K562 (cell line): Measurements from ENCODE around the gene PLEKHF1. TPM values are rescaled to one million over a fixed set of nuclear protein-coding genes. Genes with fewer than 3 reads are reported as not detected.
A peak's percentile ranks its signal among the peaks of the same experiment; 100 is the strongest.

Experiments used
- ATAC-seq: fragments of 200-7000 bp; cut with Tn5 transposase; 3 replicates; pipeline ENCODE4 v1.9.1; 2020; ENCODE audit warnings: moderate library complexity
- BruUV-seq: library from RNA; stranded (reverse); fragments of 400-500 nt; replicated peaks from 2 replicates; lab custom pipeline; 2021; lab: Mats Ljungman, UMichigan
- CTCF ChIA-PET: fragments of 300-600 bp; formaldehyde crosslinking; extraction: SDS; loops from one replicate; lab custom pipeline; 2021; ENCODE audit warnings: low intra/inter-chr PET ratio; lab: Yijun Ruan, JAX
- POLR2A ChIA-PET: fragments of 300-600, 350-650 bp; sonication (Branson Sonifier 250); formaldehyde crosslinking; extraction: SDS; loops from one replicate; lab custom pipeline; 2021; ENCODE audit warnings: antibody characterized with exemption, inconsistent platforms; lab: Yijun Ruan, JAX
- DNase-seq, 4 experiments: peaks; one replicate each; pipeline versions ENCODE4 v3.0.0 to v3.0.0-alpha.2; 2011 to 2018; ENCODE audit warnings: low spot score in 3 of 4, mixed read lengths in 3 of 4; ENCODE audit errors: extremely low read depth in 1 of 4
- FAIRE-seq: peaks from 2 replicates; lab custom pipeline; 2011; peaks lifted over from hg19 to GRCh38; lab: Jason Lieb, UNC
- H2AFZ ChIP-seq: 2 replicates; pipeline ENCODE4 v1.6.0; 2011; ENCODE audit warnings: low read depth, low read length, control low read depth, inconsistent platforms
- H3K27ac ChIP-seq: fragments of 200-600 bp; 3 replicates; pipeline ENCODE4 v1.8.0; 2011; ENCODE audit warnings: low read depth, mild to moderate bottlenecking, control low read depth, inconsistent platforms, low read length, moderate library complexity, mixed read lengths; ENCODE audit errors: extremely low read depth
- H3K27me3 ChIP-seq, 2 experiments: fragments of 300-600 bp in 1 of 2; 2 replicates in 1 of 2; 3 replicates in 1 of 2; pipeline versions ENCODE4 v1.6.0 to v1.8.0; 2011; ENCODE audit warnings: inconsistent platforms in 2 of 2, low read length in 2 of 2, mild to moderate bottlenecking in 1 of 2, mixed read lengths in 1 of 2, moderate library complexity in 1 of 2; ENCODE audit not compliant: control insufficient read depth in 2 of 2, insufficient read depth in 2 of 2
- H3K36me3 ChIP-seq: fragments of 300-600 bp; 3 replicates; pipeline ENCODE4 v1.8.0; 2011; ENCODE audit warnings: mild to moderate bottlenecking, low read length, inconsistent platforms; ENCODE audit not compliant: control insufficient read depth, insufficient read depth
- H3K4me1 ChIP-seq, 2 experiments: fragments of 200-600 bp in 1 of 2; replicated peaks in 1 of 2; 2 replicates in 1 of 2; 3 replicates in 1 of 2; pipeline versions ENCODE4 v1.5.1 to v1.8.0; 2011; ENCODE audit warnings: inconsistent platforms in 2 of 2, low read length in 2 of 2, mild to moderate bottlenecking in 1 of 2, mixed read lengths in 1 of 2, moderate library complexity in 1 of 2; ENCODE audit not compliant: control insufficient read depth in 2 of 2, insufficient read depth in 2 of 2
- H3K4me2 ChIP-seq: 2 replicates; pipeline ENCODE4 v1.6.1; 2011; ENCODE audit warnings: low read length, control low read depth, inconsistent platforms, mixed read lengths; ENCODE audit not compliant: insufficient read depth
- H3K4me3 ChIP-seq: fragments of 200-600 bp; sonication (generic), shearing (Covaris generic); 2 replicates; pipeline ENCODE4 v1.5.1; 2016; ENCODE audit warnings: control low read depth, inconsistent platforms
- H3K79me2 ChIP-seq: fragments of 200-600 bp; 3 replicates; pipeline ENCODE4 v1.8.0; 2011; ENCODE audit warnings: low read length, inconsistent platforms; ENCODE audit not compliant: control insufficient read depth, insufficient read depth
- H3K9ac ChIP-seq, 2 experiments: 2 replicates each; pipeline versions ENCODE4 v1.6.0 to v1.6.1; 2011; ENCODE audit warnings: low read depth in 2 of 2, low read length in 2 of 2, control low read depth in 1 of 2, inconsistent platforms in 1 of 2, mild to moderate bottlenecking in 1 of 2, mixed read lengths in 1 of 2; ENCODE audit not compliant: insufficient read depth in 1 of 2
- H3K9me1 ChIP-seq: one replicate; pipeline ENCODE4 v1.6.0; 2011; ENCODE audit warnings: inconsistent platforms, mild to moderate bottlenecking, low read length, moderate library complexity; ENCODE audit not compliant: control insufficient read depth, insufficient read depth
- H3K9me3 ChIP-seq: replicated peaks from 2 replicates; pipeline ENCODE4 v1.5.1; 2011; ENCODE audit warnings: low read depth, low read length, inconsistent platforms; ENCODE audit not compliant: control insufficient read depth, insufficient read depth
- H4K20me1 ChIP-seq: replicated peaks from 2 replicates; pipeline ENCODE4 v1.6.1; 2011; ENCODE audit warnings: low read length, inconsistent platforms, mixed read lengths; ENCODE audit not compliant: control insufficient read depth, insufficient read depth
- CBFA2T3 ChIP-seq: fragments of 450-650 bp; IDR thresholded peaks from 2 replicates; pipeline ENCODE4 v1.6.1; 2017
- DACH1 ChIP-seq: fragments of 450-650 bp; IDR thresholded peaks from 2 replicates; pipeline ENCODE4 v1.6.1; 2018; ENCODE audit not compliant: partially characterized antibody
- DIDO1 ChIP-seq: fragments of 450-650 bp; IDR thresholded peaks from 2 replicates; pipeline ENCODE4 v1.6.1; 2016; ENCODE audit warnings: low read depth, missing biosample characterization, missing genetic modification characterization
- FOXA3 ChIP-seq, 2 experiments: fragments of 450-650 bp in 1 of 2; sonication (generic) in 1 of 2; formaldehyde crosslinking; IDR thresholded peaks in 1 of 2; conservative IDR thresholded peaks in 1 of 2; 2 replicates each; pipeline versions ENCODE4 v1.4.0 to v1.8.0; 2020 to 2022; ENCODE audit warnings: mild to moderate bottlenecking in 2 of 2, missing genetic modification reagents in 1 of 2
- HCFC1 ChIP-seq: IDR thresholded peaks from 2 replicates; pipeline ENCODE4 v1.6.1; 2012; ENCODE audit warnings: low read depth, low read length, improper control_type of control experiment
- MYBL2 ChIP-seq, 2 experiments: fragments of 450-650 bp in 1 of 2; sonication (generic) in 1 of 2; formaldehyde crosslinking in 1 of 2; IDR thresholded peaks; 2 replicates each; pipeline versions ENCODE4 v1.6.1 to v1.8.1; 2017 to 2022; ENCODE audit warnings: borderline replicate concordance in 1 of 2, inconsistent platforms in 1 of 2, low read depth in 1 of 2, mild to moderate bottlenecking in 1 of 2, missing genetic modification reagents in 1 of 2, moderate library complexity in 1 of 2
- PCBP1 ChIP-seq: fragments of 200-400 bp; formaldehyde crosslinking; IDR thresholded peaks from 2 replicates; pipeline ENCODE4 v1.6.1; 2018; ENCODE audit warnings: mild to moderate bottlenecking, low read depth, low read length; ENCODE audit not compliant: poor library complexity, severe bottlenecking
- PHF8 ChIP-seq: fragments of 200-600 bp; sonication (generic); IDR thresholded peaks from 2 replicates; pipeline ENCODE4 v1.6.1; 2012; ENCODE audit warnings: mixed run types, mild to moderate bottlenecking, inconsistent platforms, low read length, moderate library complexity, borderline replicate concordance
- POU5F1 ChIP-seq: fragments of 150-350 bp; IDR thresholded peaks from 2 replicates; pipeline ENCODE4 v1.6.1; 2014; ENCODE audit warnings: borderline replicate concordance, low read length, low read depth, mild to moderate bottlenecking; ENCODE audit not compliant: partially characterized antibody
- SP2 ChIP-seq: IDR thresholded peaks from 2 replicates; pipeline ENCODE4 v1.6.1; 2011; ENCODE audit warnings: mild to moderate bottlenecking, low read depth, low read length, moderate library complexity; ENCODE audit not compliant: poor library complexity, severe bottlenecking; ENCODE audit errors: extremely low read depth
- ZFP36 ChIP-seq: fragments of 150-350 bp; IDR thresholded peaks from 2 replicates; pipeline ENCODE4 v1.6.1; 2018; ENCODE audit warnings: low read length, low read depth; ENCODE audit not compliant: partially characterized antibody
- ZFX ChIP-seq: sonication (generic); formaldehyde crosslinking; IDR thresholded peaks from 2 replicates; pipeline ENCODE4 v1.8.0; 2022; ENCODE audit warnings: mild to moderate bottlenecking, missing genetic modification reagents, moderate library complexity
- ZNF655 ChIP-seq: fragments of 250-450 bp; sonication (Bioruptor Pico); IDR thresholded peaks from 2 replicates; pipeline ENCODE4 v1.5.0; 2021
- ZNF740 ChIP-seq, 3 experiments: fragments of 200-800 bp in 1 of 3; sonication (Bioruptor generic) in 1 of 3; sonication (generic) in 1 of 3; formaldehyde crosslinking in 1 of 3; IDR thresholded peaks; 2 replicates each; pipeline versions ENCODE4 v1.6.1 to v1.8.0; 2016 to 2022; ENCODE audit warnings: mild to moderate bottlenecking in 2 of 3, missing compliant biosample characterization in 2 of 3, missing genetic modification characterization in 2 of 3, missing genetic modification reagents in 1 of 3
- WGBS: fragments of 100-300 bp; shearing (Covaris generic); methylation state at CpG from one replicate; pipeline ENCODE4 v1.1.6; 2016; ENCODE audit warnings: low coverage, mixed read lengths; ENCODE audit not compliant: insufficient coverage; ENCODE audit errors: missing lambda C conversion rate; 5-methylcytosine and 5-hydroxymethylcytosine counted together
- in situ Hi-C: fragments of 300-500 bp; cut with MboI; formaldehyde crosslinking; loops from 4 replicates; pipeline ENCODE4 v1.15.0; 2018; ENCODE audit warnings: inconsistent platforms, mixed read lengths
- intact Hi-C: fragments of 100-400 bp; cut with micrococcal nuclease; formaldehyde crosslinking; loops from 2 replicates; pipeline ENCODE4 v1.14.2; 2022
- polyA plus RNA-seq, 8 experiments: library from polyadenylated mRNA; depleted of rRNA in 4 of 8; stranded (reverse) in 5 of 8; unstranded in 3 of 8; fragments of >200 nt; fragmentation: Nextera tagmentation in 2 of 8; fragmentation: Illumina TruSeq in 1 of 8; extraction: Ambion mirVana in 2 of 8; extraction: Trizol in 1 of 8; gene quantifications; 2 replicates each; pipeline versions ENCODE4 v1.2.1 to v1.2.3, GENCODE V29; 2011 to 2014; ENCODE audit warnings: inconsistent platforms in 1 of 8, missing spikeins in 1 of 8
- total RNA-seq, 7 experiments: library from RNA; depleted of rRNA in 6 of 7; stranded (reverse); fragments of >200 nt in 6 of 7; fragmentation: Illumina TruSeq in 2 of 7; extraction: Trizol in 2 of 7; gene quantifications; 2 replicates each; pipeline versions ENCODE4 v1.2.1 to v1.2.3, GENCODE V29; 2011 to 2021; ENCODE audit warnings: low replicate concordance in 1 of 7

The PLEKHF1 gene
- total and polyA plus RNA-seq, 9 of the 15 experiments (the other 6 are each of a cell fraction or from before 2014, with no cell fraction given): 0.07 to 13.4 (median 3.9) TPM; not detected in 1

DNA sequence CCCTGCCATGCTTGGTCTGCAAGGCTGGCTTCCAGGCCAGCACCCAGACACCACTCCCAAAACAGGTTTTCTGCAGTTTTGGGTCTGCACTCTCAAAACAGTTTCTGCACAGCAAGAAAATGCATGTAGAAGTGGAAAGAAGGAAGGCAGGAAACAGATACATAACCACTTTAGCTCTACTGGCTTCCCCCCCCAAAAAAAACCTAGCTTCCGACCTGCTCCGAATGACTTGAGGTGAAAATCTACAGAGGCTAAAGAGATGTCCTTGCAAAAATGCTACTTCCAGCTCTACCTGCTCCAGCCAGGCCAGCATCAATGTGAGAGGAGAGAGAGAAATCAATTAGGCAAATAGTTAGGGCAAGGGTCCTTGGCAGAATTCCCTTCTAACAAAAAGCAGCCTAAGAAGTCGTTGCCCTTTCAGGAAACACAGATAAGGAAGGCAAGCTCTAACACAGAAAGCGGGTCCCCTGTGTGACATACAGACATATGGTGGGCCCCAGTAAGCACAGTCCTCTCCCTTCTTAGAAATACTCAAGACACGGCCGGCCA lies 46.4 kb downstream of the PLEKHF1 start:
- no peaks in the 10 kb centered on the region for H3K9me3 ChIP-seq
- H2AFZ ChIP-seq: no peak overlapping the region
- H3K79me2 ChIP-seq: peaks cover 25% of the 10 kb centered on the region
- no peak overlapping the region for H3K27ac ChIP-seq
- peaks cover 12% of the 10 kb centered on the region; the same call in 2 of the 3 replicates for H3K36me3 ChIP-seq
- in situ Hi-C loops: no loop called here
- H3K27me3 ChIP-seq: no peaks in the 10 kb centered on the region
- TF ChIP-seq CBFA2T3 (no peak), ZNF740 (CRISPR knock-in tag; IDR thresholded peaks at IDR 0.05) (no peak), ZNF740 (tag; IDR thresholded peaks at IDR 0.05) (no peak), ZNF655 (no peak), PCBP1 (no peak), POU5F1 (no peak), HCFC1 (no peak), ZFX (CRISPR knock-in tag) (no peak), ZFP36 (no peak), PHF8 (no peak), SP2 (no peak), DIDO1 (no peak), FOXA3 (CRISPR knock-in tag; conservative IDR thresholded peaks at IDR 0.05 in 1 of 2, IDR thresholded peaks at IDR 0.05 in 1 of 2) (no peak), MYBL2 (IDR thresholded peaks at IDR 0.05; ENCODE audit: low read depth) (no peak), MYBL2 (CRISPR knock-in tag; IDR thresholded peaks at IDR 0.05; ENCODE audit: borderline replicate concordance) (no peak), DACH1 (no peak)
- H4K20me1 ChIP-seq: no peaks in the 10 kb centered on the region
- H3K4me3 ChIP-seq: no peak overlapping the region
- DNase-seq: no peak
- H3K4me2 ChIP-seq: no peak overlapping the region
- H3K9me1 ChIP-seq: no peaks in the 10 kb centered on the region
- 0 out of 4 replicates have a peak overlapping the region, but pooled peaks of 1 of the 2 experiments have one; percentile 26 for H3K9ac ChIP-seq
- FAIRE-seq: no peak
- WGBS: 74% methylated on average over 6 of the region's 6 CpGs
- peaks cover 7 to 32% of the 10 kb centered on the region in 2 experiments; a peak in 4 of 5 replicates for H3K4me1 ChIP-seq
- ChIA-PET CTCF (interaction anchor here (0.6 kb wide), 1 partner anchor 12 kb away, joined by 3 read pairs; no protein-coding TSS in a partner anchor), POLR2A (interaction anchor here (0.6 kb wide), 1 partner anchor 141 kb away, joined by 3 read pairs; no protein-coding TSS in a partner anchor)
- no TSS peak for BruUV-seq
- no peak for ATAC-seq
- intact Hi-C loops: loop anchor here (10.0 kb wide), 1 partner anchor 187 kb away; the partner anchor contains the start of gene VSTM2B
